A549 treated with AZD9567 at 1 μM for 4 hours (cell line): ENCODE results near the gene FAM24B. TPM values are rescaled to one million over a fixed set of nuclear protein-coding genes. Genes with fewer than 3 reads are reported as not detected.

Experiments used
- total RNA-seq: library from RNA; stranded (reverse); fragments of 200-300 nt; extraction: Qiagen RNA extraction; gene quantifications from 5 replicates; pipeline ENCODE4 v1.2.3, GENCODE V29; 2022; ENCODE audit not compliant: insufficient read depth

FAM24B gene, protein sequence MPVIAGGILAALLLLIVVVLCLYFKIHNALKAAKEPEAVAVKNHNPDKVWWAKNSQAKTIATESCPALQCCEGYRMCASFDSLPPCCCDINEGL
- 6.6 to 13.4 TPM (median 11.2 TPM) in 5 replicates for total RNA-seq

GRCh38 chr10:122879339-122880273 lies at the start of gene FAM24B:
FAM24B (minus strand) TSS chr10:122879581; CDS start chr10:122850515, 29,066 bp downstream.

DNA sequence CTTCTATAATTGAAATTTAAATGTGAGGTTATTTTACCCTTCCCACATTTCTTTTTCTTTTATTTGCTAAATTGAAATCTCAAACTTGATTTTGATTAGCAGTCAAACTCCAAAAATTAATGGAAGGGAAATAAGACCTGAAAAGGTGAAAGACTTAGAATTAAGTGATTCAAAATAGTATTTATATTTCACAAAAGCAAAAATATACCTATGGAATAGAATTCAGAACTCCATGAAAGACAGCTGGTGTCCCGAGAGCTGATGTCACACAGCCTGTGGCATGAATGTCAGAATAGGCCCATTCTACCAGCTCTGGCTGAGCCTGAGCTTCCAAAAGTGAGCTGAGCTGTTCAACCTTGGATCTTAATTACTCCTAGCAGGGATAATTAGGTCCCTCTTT lies 30.9 kb upstream of the FAM24B start, which contains the start of gene FAM24A:
FAM24A (plus strand) TSS at position 301 of the 400 bp plus-strand sequence. CDS start 1,025 bp downstream, outside the sequence.

GRCh38 chr10:122845783-122846332 lies 33.5 kb downstream of the FAM24B start, which contains the start of gene CUZD1:
CUZD1 (minus strand) TSS chr10:122845857; CDS start chr10:122845843, 14 bp downstream.

Other genes with a start within 250 kb of the FAM24B start
- gene C10orf120, start 179.7 kb downstream of the FAM24B start, total RNA-seq: not detected in 5 replicates
- gene CUZD1, start 33.7 kb downstream of the FAM24B start, total RNA-seq: 1.2 to 1.9 TPM (median 1.3 TPM) in 5 replicates
- not detected in 5 replicates for gene FAM24A, start 31.0 kb upstream of the FAM24B start, total RNA-seq
- 6.7 to 18.5 TPM (median 8.6 TPM) in 5 replicates for gene C10orf88, start 74.6 kb upstream of the FAM24B start, total RNA-seq
- 2.8 to 5.8 TPM (median 4.6 TPM) in 5 replicates for gene PSTK, start 100.8 kb upstream of the FAM24B start, total RNA-seq
- gene IKZF5, start 129.2 kb upstream of the FAM24B start, total RNA-seq: 5.1 to 10.0 TPM (median 7.1 TPM) in 5 replicates
- 7.6 to 9.5 TPM (median 8.3 TPM) in 5 replicates for gene ACADSB, start 129.4 kb upstream of the FAM24B start, total RNA-seq